ENCODE measurements around the gene SDHAF2.
"Not testable (repeated sequence)": the region's sequence is repeated elsewhere in the genome, so short reads cannot be mapped to it uniquely, and the experiment has no call there.

Gene SDHAF2

DNA sequence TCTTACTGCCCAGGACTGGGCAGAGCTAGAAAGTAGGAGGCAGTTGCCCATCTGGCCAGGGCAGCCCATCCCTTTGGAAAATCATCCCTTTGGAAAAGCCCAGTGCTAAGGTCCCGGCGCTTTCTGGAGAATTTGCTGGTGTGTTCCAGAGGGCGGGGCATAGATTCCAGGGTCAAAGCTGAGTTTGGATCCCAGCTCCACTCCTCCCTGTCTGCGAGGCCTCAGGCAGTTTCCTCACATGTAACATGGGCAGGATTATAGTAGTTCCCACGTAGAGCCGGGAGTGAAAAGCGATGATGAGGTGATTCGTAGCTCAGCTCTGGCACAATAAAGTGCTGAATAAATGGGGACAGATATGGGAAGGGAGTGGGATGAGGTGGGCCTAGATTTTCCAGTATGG lies 47.2 kb downstream of the SDHAF2 start:
- DNase-seq = no peak

DNA sequence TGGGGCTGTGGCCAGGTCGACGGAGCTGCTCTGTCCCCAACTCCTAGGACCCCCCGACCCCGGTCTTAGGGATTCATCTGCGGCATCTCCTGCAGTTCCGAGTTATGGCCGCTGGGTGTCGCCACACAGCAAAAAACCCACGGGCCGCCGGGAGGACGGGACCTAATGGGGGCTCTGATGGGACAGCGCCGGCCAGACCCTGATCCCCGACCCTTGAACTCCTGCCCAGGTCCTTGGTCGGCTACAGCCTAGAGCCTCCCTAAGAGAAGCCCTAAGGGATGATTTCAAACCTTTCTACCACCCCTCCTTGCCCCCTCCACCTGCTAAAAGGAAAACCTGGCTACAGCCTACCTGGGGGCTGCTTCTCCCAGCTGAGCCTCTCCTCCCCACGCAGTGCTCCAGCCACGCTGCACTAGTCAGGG lies 47.8 kb downstream of the SDHAF2 start:
- peak; percentile 38 to 63 (median 58) for DNase-seq

- not testable (repeated sequence) for DNase-seq
These were observed 49.6 kb downstream of the SDHAF2 start for GRCh38 chr11:61479360-61480058.

DNA sequence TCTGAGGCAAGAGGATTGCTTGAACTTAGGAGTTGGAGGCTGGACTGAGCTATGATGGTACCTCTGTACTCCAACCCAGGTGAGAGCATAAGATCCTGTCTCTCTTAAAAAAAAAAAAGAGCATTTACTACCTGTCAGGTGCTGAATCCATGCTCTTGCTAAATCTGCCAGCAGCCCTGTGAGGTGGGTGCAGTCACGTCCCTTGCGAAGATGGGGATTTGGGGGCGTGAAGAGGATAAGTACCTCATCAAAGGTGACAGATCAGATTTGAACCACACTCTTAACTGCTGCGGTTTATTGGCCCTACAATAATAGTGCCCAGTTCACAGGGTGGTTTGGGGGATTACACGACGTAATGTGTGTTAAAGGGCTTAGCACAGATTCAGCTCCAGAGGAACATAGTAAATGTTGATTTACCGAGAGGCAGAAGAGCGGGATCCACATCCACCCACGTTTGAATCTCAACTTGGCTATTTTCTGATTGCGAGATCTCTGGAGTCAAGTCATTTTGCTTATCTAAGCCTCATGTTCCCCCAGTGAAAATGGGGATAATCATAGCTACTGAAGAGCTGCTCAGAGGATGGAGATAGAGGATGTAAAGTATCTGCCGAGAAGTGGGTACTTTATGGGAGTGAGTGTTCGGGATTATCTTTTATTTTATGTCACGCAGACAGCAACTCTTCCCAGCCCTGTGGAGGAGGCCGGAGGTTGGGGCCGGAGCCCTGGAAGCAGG lies 50.5 kb downstream of the SDHAF2 start:
- no peak for DNase-seq

DNA sequence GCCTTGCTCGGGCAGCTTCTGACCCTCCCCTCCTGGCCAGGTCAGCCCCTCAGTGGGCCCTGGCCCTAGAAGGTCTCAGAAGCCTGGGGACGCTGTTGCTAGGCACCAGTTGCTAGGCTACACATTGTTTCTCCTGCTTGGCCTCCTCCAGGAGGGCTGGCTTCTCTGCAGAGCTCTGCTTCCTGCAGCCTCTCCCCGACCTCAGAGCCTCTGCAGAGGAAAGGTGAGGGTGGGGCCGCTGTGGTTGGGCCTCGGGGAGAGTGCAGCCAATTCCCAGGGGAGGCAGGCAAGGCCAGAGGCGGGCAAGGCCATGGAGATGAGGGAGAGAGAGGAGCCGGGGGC lies 51.0 kb downstream of the SDHAF2 start:
- no peak for DNase-seq

DNA sequence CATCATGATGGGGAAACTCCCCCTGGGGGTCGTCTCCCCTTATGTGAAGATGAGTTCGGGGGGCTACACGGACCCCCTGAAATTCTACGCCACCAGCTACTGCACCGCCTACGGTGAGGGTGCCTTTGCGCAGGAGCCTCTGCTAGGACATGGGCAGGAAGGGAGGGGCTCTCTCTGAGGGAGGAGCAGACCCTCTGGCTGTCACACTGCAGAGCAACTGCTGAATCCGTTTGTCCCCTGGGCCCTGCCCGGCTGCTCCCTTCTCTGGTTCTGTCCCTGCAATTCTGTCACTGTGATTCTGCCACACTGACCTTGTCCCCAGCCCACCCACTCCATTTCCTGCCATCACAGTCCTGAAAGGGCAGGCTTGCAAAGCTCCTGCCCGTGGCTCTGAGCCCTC lies 51.9 kb downstream of the SDHAF2 start:
- no peak for DNase-seq

DNA sequence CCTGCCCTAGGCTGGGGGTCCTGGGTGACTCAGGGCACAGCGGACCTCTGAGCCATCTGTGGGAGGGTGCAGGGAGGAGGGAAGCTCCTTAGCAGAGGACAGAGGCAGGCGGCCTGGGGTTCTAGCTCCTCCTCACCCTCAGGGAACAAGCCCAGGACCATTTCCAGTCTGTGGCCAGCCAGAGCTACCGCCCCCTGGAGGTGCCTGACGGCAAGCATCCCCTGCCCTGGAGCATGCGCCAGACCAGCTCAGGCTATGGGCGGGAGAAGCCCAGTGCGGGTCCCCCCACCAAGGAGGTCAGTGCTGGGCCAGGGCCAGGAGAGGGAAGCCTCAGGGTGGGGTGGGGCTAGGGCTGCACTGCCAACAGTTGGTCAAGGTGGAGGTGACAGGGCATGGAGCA lies 52.6 kb downstream of the SDHAF2 start:
- peak in 2 of 3 donors; percentile 41 to 63 for DNase-seq

DNA sequence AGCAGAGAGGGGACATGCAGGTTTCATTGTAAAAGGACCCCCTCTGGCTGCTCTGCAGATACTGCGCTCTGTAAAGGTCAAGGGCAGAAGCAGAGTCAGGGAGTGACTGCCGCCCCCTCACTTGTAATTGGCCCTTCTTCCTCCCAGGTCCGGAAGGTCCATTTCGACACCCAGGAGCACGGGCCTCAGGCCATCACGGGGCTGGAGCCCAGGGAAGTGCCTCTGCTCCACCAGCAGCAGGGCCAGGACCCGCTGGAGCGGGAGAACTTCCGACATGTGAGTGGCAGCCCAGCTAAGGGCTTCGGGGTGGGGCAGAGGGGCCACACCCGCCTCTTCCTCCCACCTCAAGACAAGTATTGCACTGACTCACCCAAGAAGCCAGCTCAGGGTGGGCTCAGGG lies 54.6 kb downstream of the SDHAF2 start:
- no peak for DNase-seq

DNA sequence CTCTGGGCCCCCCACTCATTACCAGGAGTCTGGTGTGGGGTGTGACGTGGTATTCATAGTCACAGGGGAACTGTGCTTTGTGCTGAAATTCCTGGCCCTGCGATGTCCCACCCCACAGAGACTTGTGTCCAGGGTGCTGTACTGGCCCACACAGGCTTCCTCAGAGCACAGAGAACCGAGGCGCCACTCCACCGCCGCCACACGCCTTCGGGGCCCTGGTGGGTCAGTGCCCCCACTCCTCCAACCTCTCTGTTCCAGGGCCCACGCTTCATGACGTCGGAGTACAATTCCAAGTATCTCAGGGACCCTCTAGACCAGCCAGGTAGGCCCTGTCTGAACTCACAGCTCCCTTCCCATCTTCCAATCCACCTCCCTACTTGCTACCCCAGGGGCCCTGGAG lies 55.2 kb downstream of the SDHAF2 start:
- no peak for DNase-seq

DNA sequence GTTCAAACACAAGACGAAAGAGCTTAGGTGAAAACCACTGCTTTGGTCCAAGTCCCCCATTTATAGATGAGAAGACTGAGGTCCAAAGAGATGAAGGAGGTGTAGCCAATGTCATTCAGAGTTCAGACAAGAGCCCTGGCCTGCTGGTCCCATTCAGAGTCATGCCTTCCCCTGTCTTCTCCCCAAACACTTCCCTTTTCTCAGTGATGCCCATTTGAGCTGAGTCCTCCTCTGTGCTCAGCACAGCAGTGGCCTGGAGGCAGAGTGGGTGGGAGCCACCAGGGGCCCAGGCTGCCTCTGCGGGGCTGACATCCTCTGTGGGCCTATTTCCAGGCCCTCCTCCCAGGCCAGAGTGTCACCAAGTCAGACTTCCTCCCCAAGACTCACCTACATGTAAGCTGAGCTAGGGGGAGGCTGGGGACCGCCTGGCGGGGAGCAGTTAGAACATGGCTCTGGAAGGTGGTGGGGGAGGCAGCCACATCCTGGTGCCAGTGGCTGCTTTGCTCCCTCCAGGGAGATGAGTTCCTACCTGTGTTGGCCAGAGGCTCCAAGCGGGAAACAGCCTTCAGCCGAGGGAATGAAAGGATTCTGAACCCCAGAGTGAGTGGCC lies 56.2 kb downstream of the SDHAF2 start:
- peak; percentile 30 to 42 (median 38) for DNase-seq

- DNase-seq = no peak
These were observed 56.9 kb downstream of the SDHAF2 start for GRCh38 chr11:61486779-61487178.

DNA sequence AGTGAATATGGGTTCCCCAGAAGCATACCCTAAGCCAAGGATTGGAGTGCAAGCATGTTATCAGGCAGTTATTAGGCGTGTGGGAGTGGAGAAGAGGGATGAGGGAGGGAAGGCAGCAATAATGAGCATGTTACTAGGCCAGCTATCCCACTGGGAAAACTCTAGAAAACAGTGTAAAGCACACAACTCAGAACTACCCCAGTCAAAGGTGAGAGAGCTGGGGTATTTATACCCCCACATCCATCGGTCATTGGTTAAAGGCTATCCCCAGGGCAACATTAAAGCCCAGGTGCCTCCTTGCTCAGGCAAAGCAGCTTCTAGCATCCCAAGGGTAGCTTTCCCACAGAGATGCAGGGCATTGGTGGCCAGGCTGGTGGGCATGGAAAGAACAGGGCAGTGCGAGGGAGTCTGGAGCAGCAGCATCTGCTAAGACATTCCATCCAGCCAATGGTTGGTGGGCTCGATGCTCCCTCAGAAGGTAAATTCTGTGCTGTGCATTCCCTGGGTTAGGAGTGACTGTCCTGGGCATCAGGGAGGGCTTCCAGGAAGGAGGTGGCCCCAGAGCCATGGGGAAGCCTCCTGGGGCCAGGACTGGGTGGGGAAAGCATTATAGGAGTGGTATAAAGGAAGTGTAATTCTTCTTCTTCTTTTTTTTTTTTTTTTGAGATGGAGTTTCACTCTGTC lies 57.6 kb downstream of the SDHAF2 start:
- no peak for DNase-seq

DNA sequence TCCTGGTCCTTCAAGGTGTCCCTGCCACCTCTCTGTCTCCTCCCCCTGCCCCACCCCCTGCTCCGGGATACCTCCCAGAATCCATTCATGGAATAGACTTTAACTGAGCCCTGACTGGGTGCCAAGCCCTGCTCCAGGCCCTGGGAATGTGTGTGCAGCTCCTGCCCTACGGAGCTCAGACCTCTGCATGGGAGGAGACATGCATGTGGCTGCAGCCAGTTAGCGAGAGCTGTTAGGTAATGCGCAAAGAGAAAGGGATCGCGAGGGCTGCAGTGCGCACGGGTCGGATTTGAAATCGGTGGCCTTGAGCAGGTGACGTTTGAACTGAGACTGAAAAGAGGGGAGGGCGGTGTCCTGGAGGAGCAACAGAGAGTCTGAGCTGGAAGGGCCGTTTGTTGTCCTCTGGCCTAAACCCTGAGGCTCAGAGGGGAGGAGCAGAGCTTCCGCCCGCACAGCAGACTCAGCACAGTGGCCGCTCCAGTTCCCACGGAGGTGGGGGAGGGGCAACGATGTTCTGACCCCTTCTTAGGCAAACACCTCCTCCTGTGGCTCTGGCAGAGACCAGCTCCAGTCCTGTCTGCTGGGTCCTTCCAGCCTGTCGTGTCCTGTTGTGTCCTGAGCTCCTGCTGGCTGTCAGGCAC lies 58.8 kb downstream of the SDHAF2 start:
- DNase-seq = no peak

DNA sequence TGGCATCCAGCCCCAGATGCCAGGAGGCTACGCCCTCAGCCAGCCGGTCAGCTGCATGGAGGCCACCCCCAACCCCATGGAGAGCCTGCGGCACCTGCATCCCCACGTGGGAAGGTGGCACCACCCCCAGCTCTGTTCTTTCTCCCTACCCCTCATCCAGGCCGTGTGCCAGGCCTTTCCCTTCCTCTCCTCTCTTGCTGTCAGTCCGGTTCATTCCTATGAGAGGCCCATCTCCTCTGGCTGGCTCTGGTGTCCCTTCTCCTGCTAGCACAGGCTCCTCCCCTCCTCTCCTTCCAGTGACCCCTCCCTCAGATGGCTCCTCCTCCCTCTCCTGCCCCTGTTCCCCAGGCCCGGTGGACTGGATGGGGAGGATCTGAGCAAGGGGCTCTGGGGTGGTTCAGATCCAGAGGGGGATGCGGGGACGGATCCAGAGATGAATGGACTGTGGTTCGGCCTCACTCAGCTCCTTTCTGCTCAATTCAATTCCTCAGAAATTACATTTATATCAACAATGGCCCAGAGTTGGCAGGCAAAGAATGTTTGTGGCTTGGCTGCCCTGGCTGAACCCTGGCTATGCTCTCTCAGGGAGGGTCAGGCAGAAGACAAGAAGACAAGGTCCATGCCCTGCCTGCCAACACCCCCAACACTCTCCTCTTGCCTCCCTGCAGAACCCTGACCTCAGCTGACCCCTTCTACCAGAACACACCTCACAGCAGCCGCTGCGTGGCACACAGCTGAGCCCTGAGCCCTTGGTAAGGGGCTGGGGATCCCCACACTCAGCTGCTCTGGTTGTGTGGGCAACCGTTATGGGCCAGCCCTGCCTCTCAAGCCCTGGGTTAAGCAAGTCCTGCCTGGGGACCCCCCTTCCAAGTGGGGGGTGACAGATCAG lies 60.2 kb downstream of the SDHAF2 start:
- no peak for DNase-seq

GRCh38 chr11:61491736-61492395 lies 61.9 kb downstream of the SDHAF2 start:
- no peak for DNase-seq

- DNase-seq = no peak
These were observed 64.5 kb downstream of the SDHAF2 start for GRCh38 chr11:61494381-61494961.

DNA sequence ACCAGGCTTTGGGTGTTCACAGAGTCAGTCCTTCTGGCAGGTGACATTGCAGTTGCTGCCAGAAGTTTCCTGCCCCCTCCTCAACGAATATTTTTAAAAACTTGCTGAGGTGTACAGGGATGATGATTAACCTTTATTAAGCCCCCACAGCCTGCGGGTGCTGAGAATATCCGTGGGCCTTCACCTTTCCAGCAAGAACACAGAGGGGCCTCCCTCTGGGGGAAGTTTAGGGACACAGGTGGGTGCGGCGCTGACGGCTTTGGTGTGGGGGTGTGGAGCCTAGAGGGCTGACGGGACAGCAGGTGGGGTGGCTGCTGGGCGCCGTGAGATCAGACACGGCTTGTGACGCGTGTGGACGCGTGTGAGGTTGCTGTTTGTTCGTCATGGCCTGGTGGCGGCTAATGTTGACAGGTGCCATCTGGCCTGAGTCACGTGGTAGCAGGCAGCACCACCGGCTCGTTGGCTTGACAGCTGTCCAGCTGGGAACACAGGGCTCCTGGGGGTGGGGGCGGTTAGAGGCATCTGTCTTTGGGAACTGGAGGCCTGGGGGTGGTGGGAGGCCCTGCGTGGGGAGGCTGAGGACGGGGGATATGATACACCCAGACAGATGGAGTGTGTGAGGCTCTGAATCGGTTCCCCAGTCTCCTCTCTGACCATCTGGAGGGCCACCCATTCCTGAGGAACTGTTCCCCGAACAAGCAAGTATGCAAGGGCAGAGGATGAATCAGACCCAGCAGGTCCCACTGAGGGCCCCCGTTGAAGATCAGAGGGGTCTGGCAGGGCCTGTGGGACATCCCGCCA lies 66.1 kb downstream of the SDHAF2 start:
- DNase-seq = no peak
